Skeletal muscle satellite cell (primary cell): ENCODE data around the gene KYNU. TPM values are rescaled to one million over a fixed set of nuclear protein-coding genes. Genes with fewer than 3 reads are reported as not detected.
A peak's percentile ranks its signal among the peaks of the same experiment; 100 is the strongest.
"Not testable (repeated sequence)": the region's sequence is repeated elsewhere in the genome, so short reads cannot be mapped to it uniquely, and the experiment has no call there.

ENCODE experiments used
- H3K27me3 ChIP-seq: 2 replicates; pipeline ENCODE4 v1.7.0; 2013; ENCODE audit warnings: low read length; ENCODE audit not compliant: control insufficient read depth, insufficient read depth
- H3K36me3 ChIP-seq: 2 replicates; pipeline ENCODE4 v1.7.0; 2013; ENCODE audit warnings: mild to moderate bottlenecking, control low read depth, low read length; ENCODE audit not compliant: insufficient read depth
- H3K4me1 ChIP-seq: 2 replicates; pipeline ENCODE4 v1.7.0; 2013; ENCODE audit warnings: low read length; ENCODE audit not compliant: control insufficient read depth, insufficient read depth
- H3K4me2 ChIP-seq: 2 replicates; pipeline ENCODE4 v1.7.0; 2013; ENCODE audit warnings: mild to moderate bottlenecking, low read length
- H3K4me3 ChIP-seq: 2 replicates; pipeline ENCODE4 v1.7.0; 2013; ENCODE audit warnings: low read length
- H3K9ac ChIP-seq: 2 replicates; pipeline ENCODE4 v1.7.0; 2013; ENCODE audit warnings: mild to moderate bottlenecking, low read depth, low read length, moderate library complexity
- H3K9me3 ChIP-seq: replicated peaks from 2 replicates; pipeline ENCODE4 v1.7.0; 2013; ENCODE audit warnings: mild to moderate bottlenecking, control low read depth, low read length
- small RNA-seq: library from RNA; depleted of rRNA; stranded (forward); fragments of <200 nt; gene quantifications from one replicate; pipeline ENCODE3, GENCODE V24; 2012

Gene KYNU

GRCh38 chr2:143081616-143082015 lies 204.2 kb downstream of the KYNU start:
- no peak overlapping the region for H3K4me2 ChIP-seq
- peaks cover 6% of the 10 kb centered on the region for H3K4me1 ChIP-seq
- no peak overlapping the region for H3K9ac ChIP-seq

DNA sequence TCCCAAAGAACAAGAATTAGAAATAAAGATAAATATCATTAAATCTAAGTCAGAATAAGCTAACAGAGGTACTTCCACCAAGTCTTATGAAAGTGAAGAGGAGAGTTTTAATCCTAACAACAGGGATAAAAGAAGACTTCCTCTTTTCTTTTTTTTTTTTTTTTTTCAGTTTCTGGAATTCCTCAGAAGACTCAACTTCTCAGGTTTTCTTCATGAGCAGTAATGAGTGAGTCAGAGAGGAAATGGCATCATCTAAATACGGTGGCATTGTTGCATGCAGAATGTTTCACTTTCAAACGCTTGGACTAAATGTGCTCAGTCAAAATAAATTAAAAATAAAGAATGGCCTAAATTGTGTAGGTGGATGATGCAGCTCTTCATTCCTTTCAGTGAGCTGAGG lies 206.2 kb downstream of the KYNU start:
- Histone ChIP-seq H3K9ac (peak overlapping the region; percentile 21), H3K9me3 (no peaks in the 10 kb centered on the region), H3K36me3 (no peaks in the 10 kb centered on the region), H3K27me3 (no peaks in the 10 kb centered on the region), H3K4me1 (peaks cover 6% of the 10 kb centered on the region), H3K4me2 (peak overlapping the region; percentile 43), H3K4me3 (peak overlapping the region; percentile 6)

More at GRCh38 chr2:143081616-143082015, 204.2 kb downstream of the KYNU start:
- Histone ChIP-seq H3K9me3 (no peaks in the 10 kb centered on the region), H3K4me3 (no peak overlapping the region), H3K36me3 (no peaks in the 10 kb centered on the region), H3K27me3 (no peaks in the 10 kb centered on the region)

DNA sequence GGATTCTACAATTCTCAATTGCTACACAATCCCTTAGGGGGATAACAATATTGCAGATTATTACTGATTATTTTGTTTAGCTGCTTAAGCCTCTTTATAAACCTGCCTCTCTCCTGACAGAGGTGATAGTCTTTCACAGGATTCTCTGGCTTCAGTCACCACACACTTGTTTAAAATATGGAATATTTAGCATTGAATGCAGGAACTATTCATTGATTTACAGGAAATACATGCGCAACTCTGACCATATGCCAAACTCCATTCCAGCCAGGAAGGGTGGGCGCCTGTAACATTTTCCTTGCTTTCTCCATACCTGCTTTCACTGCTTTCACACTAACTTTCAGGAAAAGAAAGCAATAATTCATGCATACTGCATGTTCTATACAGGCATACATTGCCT lies 207.0 kb downstream of the KYNU start:
- Histone ChIP-seq H3K4me1 (peaks cover 6% of the 10 kb centered on the region), H3K27me3 (no peaks in the 10 kb centered on the region), H3K9me3 (no peaks in the 10 kb centered on the region), H3K9ac (no peak overlapping the region), H3K4me3 (no peak overlapping the region), H3K4me2 (no peak overlapping the region), H3K36me3 (no peaks in the 10 kb centered on the region)

- H3K4me3 ChIP-seq: no peak overlapping the region
- H3K4me2 ChIP-seq: no peak overlapping the region
- H3K9me3 ChIP-seq: no peaks in the 10 kb centered on the region
- peaks cover 6% of the 10 kb centered on the region for H3K4me1 ChIP-seq
- H3K27me3 ChIP-seq: no peaks in the 10 kb centered on the region
- no peak overlapping the region for H3K9ac ChIP-seq
- no peaks in the 10 kb centered on the region for H3K36me3 ChIP-seq
Observed at GRCh38 chr2:143085125-143085784, 207.8 kb downstream of the KYNU start.

- Histone ChIP-seq H3K9ac (no peak overlapping the region), H3K4me2 (no peak overlapping the region), H3K4me3 (no peak overlapping the region), H3K36me3 (no peaks in the 10 kb centered on the region), H3K4me1 (peaks cover 6% of the 10 kb centered on the region), H3K9me3 (no peaks in the 10 kb centered on the region), H3K27me3 (no peaks in the 10 kb centered on the region)
Observed at GRCh38 chr2:143087033-143087432, 209.6 kb downstream of the KYNU start.

GRCh38 chr2:143088388-143088787 lies 210.9 kb downstream of the KYNU start:
- H3K9ac ChIP-seq: no peak overlapping the region
- H3K4me1 ChIP-seq: peaks cover 6% of the 10 kb centered on the region
- no peaks in the 10 kb centered on the region for H3K36me3 ChIP-seq
- no peak overlapping the region for H3K4me3 ChIP-seq
- H3K27me3 ChIP-seq: no peaks in the 10 kb centered on the region
- no peaks in the 10 kb centered on the region for H3K9me3 ChIP-seq
- no peak overlapping the region for H3K4me2 ChIP-seq

GRCh38 chr2:143089520-143089919 lies 212.1 kb downstream of the KYNU start:
- H3K4me1 ChIP-seq, H3K27me3 ChIP-seq, H3K9me3 ChIP-seq, H3K4me2 ChIP-seq, H3K9ac ChIP-seq, H3K4me3 ChIP-seq, H3K36me3 ChIP-seq: not testable (repeated sequence)

Small RNAs within 50 kb of the gene (small RNA-seq; reads per million reads assigned to genes)
- gene MTND4LP12: not detected
